Measurements from ENCODE around the gene PADI1.
A peak's percentile ranks its signal among the peaks of the same experiment; 100 is the strongest.
"Not testable (repeated sequence)": the region's sequence is repeated elsewhere in the genome, so short reads cannot be mapped to it uniquely, and the experiment has no call there.

Gene PADI1

GRCh38 chr1:17239420-17239819 lies 34.5 kb downstream of the PADI1 start:
- peak in 33 of 56 donors; percentile 1 to 54 (median 18) for DNase-seq

- not testable (repeated sequence) for DNase-seq
Observed at GRCh38 chr1:17241011-17241779, 36.3 kb downstream of the PADI1 start.

GRCh38 chr1:17241780-17242074 lies 36.8 kb downstream of the PADI1 start:
- not testable (repeated sequence) for DNase-seq

- no peak for DNase-seq
Observed at GRCh38 chr1:17243274-17243673, 38.3 kb downstream of the PADI1 start.

- DNase-seq, result no peak
Observed at GRCh38 chr1:17244821-17245740, 40.2 kb downstream of the PADI1 start.

GRCh38 chr1:17245816-17246325 lies 40.9 kb downstream of the PADI1 start:
- peak in 2 of 56 donors; percentile 6 to 17 for DNase-seq

GRCh38 chr1:17246971-17247370 lies 42.0 kb downstream of the PADI1 start:
- no peak for DNase-seq

GRCh38 chr1:17248781-17249180 lies 43.9 kb downstream of the PADI1 start, which contains the start of gene PADI3:
PADI3 (plus strand) TSS chr1:17249098; CDS start chr1:17249138, 40 bp downstream.
- no peak for DNase-seq

GRCh38 chr1:17250601-17251000 lies 45.7 kb downstream of the PADI1 start:
- DNase-seq, result no peak

GRCh38 chr1:17251246-17251645 lies 46.3 kb downstream of the PADI1 start:
- no peak for DNase-seq

- no peak for DNase-seq
Observed at GRCh38 chr1:17251701-17252376, 46.9 kb downstream of the PADI1 start.

GRCh38 chr1:17255336-17255735 lies 50.4 kb downstream of the PADI1 start:
- no peak for DNase-seq

GRCh38 chr1:17258116-17258757 lies 53.3 kb downstream of the PADI1 start:
- no peak for DNase-seq

- DNase-seq, result no peak
Observed at GRCh38 chr1:17258758-17259130, 53.8 kb downstream of the PADI1 start.

- no peak for DNase-seq
Observed at GRCh38 chr1:17259233-17259873, 54.4 kb downstream of the PADI1 start.

- DNase-seq, result no peak
Observed at GRCh38 chr1:17260264-17260663, 55.3 kb downstream of the PADI1 start.

- DNase-seq, result no peak
Observed at GRCh38 chr1:17260738-17261137, 55.8 kb downstream of the PADI1 start.

GRCh38 chr1:17263936-17264335 lies 59.0 kb downstream of the PADI1 start:
- DNase-seq, result no peak

GRCh38 chr1:17264470-17264869 lies 59.5 kb downstream of the PADI1 start:
- DNase-seq, result no peak

- no peak for DNase-seq
Observed at GRCh38 chr1:17265162-17265561, 60.2 kb downstream of the PADI1 start.

GRCh38 chr1:17265950-17266349 lies 61.0 kb downstream of the PADI1 start:
- no peak for DNase-seq

Data from nucleus accumbens (tissue), 56 donors.